K562 (cell line): Measurements from ENCODE around the gene EGFL7. TPM values are rescaled to one million over a fixed set of nuclear protein-coding genes. Genes with fewer than 3 reads are reported as not detected.

ENCODE experiments used
- CEBPB ChIP-seq: fragments of 450-650 bp; IDR thresholded peaks from 2 replicates; pipeline ENCODE4 v1.6.1; 2016; ENCODE audit warnings: missing genetic modification characterization, missing compliant biosample characterization
- CHCHD3 ChIP-seq: fragments of 250-450 bp; sonication (Bioruptor Pico); IDR thresholded peaks from 2 replicates; pipeline ENCODE4 v2.1.2; 2022; ENCODE audit warnings: mild to moderate bottlenecking
- DACH1 ChIP-seq: fragments of 450-650 bp; IDR thresholded peaks from 2 replicates; pipeline ENCODE4 v1.6.1; 2018; ENCODE audit not compliant: partially characterized antibody
- FOXJ2 ChIP-seq: fragments of 200-800 bp; sonication (Bioruptor generic); IDR thresholded peaks from 2 replicates; pipeline ENCODE4 v1.6.1; 2016; ENCODE audit warnings: missing genetic modification characterization, missing compliant biosample characterization
- GTF2A2 ChIP-seq: IDR thresholded peaks from 2 replicates; pipeline ENCODE4 v1.6.1; 2016; ENCODE audit warnings: mild to moderate bottlenecking, missing genetic modification characterization, missing compliant biosample characterization
- KDM1A ChIP-seq, 2 experiments: fragments of 450-650 bp; IDR thresholded peaks; 2 replicates each; pipeline ENCODE4 v1.6.1; 2016; ENCODE audit warnings: mild to moderate bottlenecking in 2 of 2
- LARP7 ChIP-seq: fragments of 450-650 bp; IDR thresholded peaks from 2 replicates; pipeline ENCODE4 v1.6.1; 2016
- MGA ChIP-seq: fragments of 450-650 bp; IDR thresholded peaks from 2 replicates; pipeline ENCODE4 v1.6.1; 2016; ENCODE audit warnings: mild to moderate bottlenecking, moderate library complexity
- MLLT1 ChIP-seq, 2 experiments: fragments of 450-650 bp; IDR thresholded peaks; 2 replicates each; pipeline ENCODE4 v1.6.1; 2016
- MYBL2 ChIP-seq, 2 experiments: fragments of 450-650 bp in 1 of 2; sonication (generic) in 1 of 2; formaldehyde crosslinking in 1 of 2; IDR thresholded peaks; 2 replicates each; pipeline versions ENCODE4 v1.6.1 to v1.8.1; 2017 to 2022; ENCODE audit warnings: borderline replicate concordance in 1 of 2, inconsistent platforms in 1 of 2, low read depth in 1 of 2, mild to moderate bottlenecking in 1 of 2, missing genetic modification reagents in 1 of 2, moderate library complexity in 1 of 2
- ZBTB9 ChIP-seq: fragments of 450-650 bp; formaldehyde crosslinking; IDR thresholded peaks from 2 replicates; pipeline ENCODE4 v1.4.0; 2020; ENCODE audit warnings: mild to moderate bottlenecking, moderate library complexity
- ZNF263 ChIP-seq: sonication (generic); formaldehyde crosslinking; IDR thresholded peaks from 2 replicates; pipeline ENCODE4 v1.8.0; 2022; ENCODE audit warnings: mild to moderate bottlenecking, missing genetic modification reagents, borderline replicate concordance
- polyA plus RNA-seq, 8 experiments: library from polyadenylated mRNA; depleted of rRNA in 4 of 8; stranded (reverse) in 5 of 8; unstranded in 3 of 8; fragments of >200 nt; fragmentation: Nextera tagmentation in 2 of 8; fragmentation: Illumina TruSeq in 1 of 8; extraction: Ambion mirVana in 2 of 8; extraction: Trizol in 1 of 8; gene quantifications; 2 replicates each; pipeline versions ENCODE4 v1.2.1 to v1.2.3, GENCODE V29; 2011 to 2014; ENCODE audit warnings: inconsistent platforms in 1 of 8, missing spikeins in 1 of 8
- total RNA-seq, 7 experiments: library from RNA; depleted of rRNA in 6 of 7; stranded (reverse); fragments of >200 nt in 6 of 7; fragmentation: Illumina TruSeq in 2 of 7; extraction: Trizol in 2 of 7; gene quantifications; 2 replicates each; pipeline versions ENCODE4 v1.2.1 to v1.2.3, GENCODE V29; 2011 to 2021; ENCODE audit warnings: low replicate concordance in 1 of 7

Gene EGFL7
- total and polyA plus RNA-seq, 9 of the 15 experiments (the other 6 are each of a cell fraction or from before 2014, with no cell fraction given), result 1.5 to 286 (median 55.5) TPM

GRCh38 chr9:136686794-136687711, 24.3 kb downstream of the EGFL7 start, which contains the start of gene AGPAT2 (continued):
- no peak for TF ChIP-seq MYBL2 (IDR thresholded peaks at IDR 0.05; ENCODE audit: low read depth)
- no peak for TF ChIP-seq MYBL2 (CRISPR knock-in tag; IDR thresholded peaks at IDR 0.05; ENCODE audit: borderline replicate concordance)
- TF ChIP-seq MLLT1 (IDR thresholded peaks at IDR 0.05), result no peak; a peak in 1 of 4 replicates
- TF ChIP-seq CHCHD3 (CRISPR knock-in tag), result no peak
- TF ChIP-seq KDM1A (IDR thresholded peaks at IDR 0.05), result no peak
- peak; percentile 20; the same call in 1 of the 2 replicates for TF ChIP-seq CEBPB (tag)
- no peak for TF ChIP-seq FOXJ2 (tag)
- no peak; the same call in 1 of the 2 replicates for TF ChIP-seq ZBTB9 (CRISPR knock-in tag)
- 0 out of 2 replicates have a peak, but pooled peaks have one; percentile 52 for TF ChIP-seq GTF2A2 (tag)
- no peak for TF ChIP-seq MGA
- TF ChIP-seq DACH1, result peak; percentile 23
- peak; percentile 47; the same call in 1 of the 2 replicates for TF ChIP-seq ZNF263 (CRISPR knock-in tag)
- TF ChIP-seq LARP7, result no peak
